A549 treated with AZD2906 at 1 μM for 4 hours (cell line): ENCODE measurements around the gene PHTF1. TPM values are rescaled to one million over a fixed set of nuclear protein-coding genes. Genes with fewer than 3 reads are reported as not detected.

Experiments used
- total RNA-seq: library from RNA; stranded (reverse); fragments of 200-300 nt; extraction: Qiagen RNA extraction; gene quantifications from 5 replicates; pipeline ENCODE4 v1.2.3, GENCODE V29; 2022

Gene PHTF1
- 10.9 to 13.1 TPM (median 12.1 TPM) in 5 replicates for total RNA-seq

GRCh38 chr1:113759333-113760101 lies at the start of gene PHTF1:
Gene PHTF1 (minus strand): TSS chr1:113759486. CDS start chr1:113758703, 783 bp downstream.

Other genes with a start within 250 kb of the PHTF1 start
- 2.9 to 4.7 TPM (median 3.7 TPM) in 5 replicates for gene RSBN1, start 53.0 kb upstream of the PHTF1 start, total RNA-seq
- 0.04 TPM in 1 of 5 replicates, not detected in the others for gene PTPN22, start 112.2 kb upstream of the PHTF1 start, total RNA-seq
- gene BCL2L15, start 128.1 kb upstream of the PHTF1 start, total RNA-seq, result 0.24 to 0.96 TPM (median 0.73 TPM) in 5 replicates
- 8.1 to 9.5 TPM (median 8.3 TPM) in 5 replicates for gene AP4B1, start 145.3 kb upstream of the PHTF1 start, total RNA-seq
- gene DCLRE1B, start 145.8 kb upstream of the PHTF1 start, total RNA-seq, result 8.3 to 11.5 TPM (median 9.3 TPM) in 5 replicates
- gene HIPK1, start 169.8 kb upstream of the PHTF1 start, total RNA-seq, result 12.1 to 17.5 TPM (median 15.4 TPM) in 5 replicates
- 3.7 to 4.7 TPM (median 3.9 TPM) in 5 replicates for gene OLFML3, start 220.0 kb upstream of the PHTF1 start, total RNA-seq